Measurements from ENCODE around the gene COX7A1. TPM values are rescaled to one million over a fixed set of nuclear protein-coding genes. Genes with fewer than 3 reads are reported as not detected.
A peak's percentile ranks its signal among the peaks of the same experiment; 100 is the strongest.

The COX7A1 gene
- polyA plus RNA-seq, 1 donor (not counting 4 experiments of a cell fraction or from before 2014, with no cell fraction given) = 2.6 TPM

- peak overlapping the region; percentile 47 for H3K27ac ChIP-seq (ENCODE audit: control insufficient read depth, insufficient read depth, low read length)
- no peak for DNase-seq (ENCODE audit: low read depth, low spot score)
- TF ChIP-seq CTCF (optimal IDR thresholded peaks at IDR 0.05 in 1 of 3, IDR thresholded peaks at IDR 0.05 in 1 of 3, conservative IDR thresholded peaks at IDR 0.05 in 1 of 3; ENCODE audit: extremely low read depth in 1 of 3, insufficient read depth in 2 of 3, low read length in 3 of 3) (no peak), EZH2 (IDR thresholded peaks at IDR 0.05; ENCODE audit: low read length) (no peak)
- H3K4me3 ChIP-seq (ENCODE audit: control insufficient read depth in 2 of 3, extremely low read depth in 1 of 3, insufficient read depth in 2 of 3, low read depth in 1 of 3, low read length in 3 of 3) = no peak overlapping the region
- peaks cover 10% of the 10 kb centered on the region for H4K20me1 ChIP-seq (ENCODE audit: control insufficient read depth, extremely low read depth, insufficient read depth, low read length)
- FAIRE-seq = no peak
- H2AFZ ChIP-seq (ENCODE audit: control insufficient read depth, low read length) = no peak overlapping the region
- peak overlapping the region; percentile 3 for H3K9ac ChIP-seq (ENCODE audit: control insufficient read depth, extremely low read depth, insufficient read depth, low read length)
- peaks cover 20 to 39% of the 10 kb centered on the region in 2 experiments for H3K36me3 ChIP-seq (ENCODE audit: control insufficient read depth in 2 of 2, extremely low read depth in 1 of 2, insufficient read depth in 2 of 2, low read length in 2 of 2)
- peaks cover 2% of the 10 kb centered on the region for H3K9me1 ChIP-seq (ENCODE audit: control insufficient read depth, extremely low read depth, insufficient read depth, low read length)
- peak overlapping the region; percentile 54 for H3K4me2 ChIP-seq (ENCODE audit: control insufficient read depth, extremely low read depth, insufficient read depth, low read depth, low read length)
- dilution Hi-C loops (cut with MboI; ENCODE audit: extremely low pct_ligation_motif_present, low sequenced_read_pairs) = no loop called here
- H3K27me3 ChIP-seq (ENCODE audit: control insufficient read depth, extremely low read depth, insufficient read depth, low read length) = no peaks in the 10 kb centered on the region
- no peaks in the 10 kb centered on the region for H3K9me3 ChIP-seq (ENCODE audit: control insufficient read depth, low read depth, low read length)
- peaks cover 41% of the 10 kb centered on the region for H3K4me1 ChIP-seq (ENCODE audit: control insufficient read depth, extremely low read depth, insufficient read depth, low read length)
- no peaks in the 10 kb centered on the region for H3K79me2 ChIP-seq (ENCODE audit: control insufficient read depth, insufficient read depth, low read length)
Observed at GRCh38 chr19:36151144-36152018, 866 bp downstream of the COX7A1 start.

- Histone ChIP-seq H3K36me3 (ENCODE audit: control insufficient read depth in 2 of 2, extremely low read depth in 1 of 2, insufficient read depth in 2 of 2, low read length in 2 of 2) (peaks cover 26 to 45% of the 10 kb centered on the region in 2 experiments), H3K27ac (ENCODE audit: control insufficient read depth, insufficient read depth, low read length) (peak overlapping the region; percentile 47), H3K4me3 (ENCODE audit: control insufficient read depth in 2 of 3, extremely low read depth in 1 of 3, insufficient read depth in 2 of 3, low read depth in 1 of 3, low read length in 3 of 3) (no peak overlapping the region), H3K9me3 (ENCODE audit: control insufficient read depth, low read depth, low read length) (no peaks in the 10 kb centered on the region), H4K20me1 (ENCODE audit: control insufficient read depth, extremely low read depth, insufficient read depth, low read length) (peaks cover 10% of the 10 kb centered on the region), H3K4me2 (ENCODE audit: control insufficient read depth, extremely low read depth, insufficient read depth, low read depth, low read length) (peak overlapping the region; percentile 25), H3K4me1 (ENCODE audit: control insufficient read depth, extremely low read depth, insufficient read depth, low read length) (peaks cover 41% of the 10 kb centered on the region), H3K27me3 (ENCODE audit: control insufficient read depth, extremely low read depth, insufficient read depth, low read length) (no peaks in the 10 kb centered on the region), H3K79me2 (ENCODE audit: control insufficient read depth, insufficient read depth, low read length) (peaks cover 3% of the 10 kb centered on the region), H2AFZ (ENCODE audit: control insufficient read depth, low read length) (no peak overlapping the region), H3K9ac (ENCODE audit: control insufficient read depth, extremely low read depth, insufficient read depth, low read length) (peak overlapping the region; percentile 20), H3K9me1 (ENCODE audit: control insufficient read depth, extremely low read depth, insufficient read depth, low read length) (peaks cover 2% of the 10 kb centered on the region)
- FAIRE-seq = no peak
- TF ChIP-seq CTCF (optimal IDR thresholded peaks at IDR 0.05 in 1 of 3, IDR thresholded peaks at IDR 0.05 in 1 of 3, conservative IDR thresholded peaks at IDR 0.05 in 1 of 3; ENCODE audit: extremely low read depth in 1 of 3, insufficient read depth in 2 of 3, low read length in 3 of 3) = no peak
- no peak for TF ChIP-seq EZH2 (IDR thresholded peaks at IDR 0.05; ENCODE audit: low read length)
- dilution Hi-C loops (cut with MboI; ENCODE audit: extremely low pct_ligation_motif_present, low sequenced_read_pairs) = no loop called here
- no peak for DNase-seq (ENCODE audit: low read depth, low spot score)
Observed at GRCh38 chr19:36150586-36150985, 1.7 kb downstream of the COX7A1 start.
